HCT116 (cell line): ENCODE data around the gene RPL13A. TPM values are rescaled to one million over a fixed set of nuclear protein-coding genes. Genes with fewer than 3 reads are reported as not detected.

Source experiments
- ATAC-seq: fragments of 200-7000 bp; cut with Tn5 transposase; 2 replicates; pipeline ENCODE4 v1.9.1; 2020; ENCODE audit warnings: mild to moderate bottlenecking, moderate library complexity
- BruUV-seq: library from RNA; stranded (reverse); fragments of 400-500 nt; replicated peaks from 2 replicates; lab custom pipeline; 2021; lab: Mats Ljungman, UMichigan
- CTCF ChIA-PET: fragments of 300-600 bp; sonication (Branson Sonifier 250); formaldehyde crosslinking; loops from one replicate; lab custom pipeline; 2021; ENCODE audit warnings: antibody characterized with exemption; lab: Charles Lee
- POLR2A ChIA-PET: fragments of 300-600, 350-600 bp; sonication (Branson Sonifier 250); formaldehyde crosslinking; loops from one replicate; lab custom pipeline; 2021; ENCODE audit warnings: antibody characterized with exemption; lab: Charles Lee
- RAD21 ChIA-PET, 2 experiments: fragments of 300-600 bp; sonication (Branson Sonifier 250); formaldehyde crosslinking; loops; one replicate each; lab custom pipeline; 2023; ENCODE audit warnings: low total read pairs in 2 of 2; ENCODE audit not compliant: uncharacterized antibody in 2 of 2, unreplicated experiment in 2 of 2, low non-redundant PET in 1 of 2; lab: Charles Lee
- DNase-seq: peaks from one replicate; pipeline ENCODE4 v3.0.0-alpha.2; 2010; ENCODE audit warnings: low read depth, low spot score
- H2AFZ ChIP-seq: fragments of 200-600 bp; shearing (Covaris generic), sonication (generic); 2 replicates; pipeline ENCODE4 v1.6.1; 2017; ENCODE audit warnings: low read depth, mixed run types, mixed read lengths, antibody characterized with exemption, low read length; ENCODE audit not compliant: poor library complexity, severe bottlenecking
- H3K27ac ChIP-seq: 2 replicates; pipeline ENCODE4 v1.5.1; 2012; ENCODE audit warnings: low read depth, low read length
- H3K27me3 ChIP-seq: fragments of 200-600 bp; sonication (generic); 2 replicates; pipeline ENCODE4 v1.6.1; 2016; ENCODE audit warnings: mixed run types, low read length, mixed read lengths; ENCODE audit not compliant: insufficient read depth
- H3K36me3 ChIP-seq, 2 experiments: fragments of 200-500 bp in 1 of 2; fragments of 200-600 bp in 1 of 2; sonication (Bioruptor generic) in 1 of 2; sonication (generic) in 1 of 2; 2 replicates each; pipeline versions ENCODE4 v1.5.1 to v1.6.1; 2014 to 2016; ENCODE audit warnings: low read length in 2 of 2, inconsistent platforms in 1 of 2, mixed read lengths in 1 of 2, mixed run types in 1 of 2; ENCODE audit not compliant: insufficient read depth in 2 of 2, control insufficient read depth in 1 of 2
- H3K4me1 ChIP-seq, 2 experiments: fragments of 200-600 bp in 1 of 2; sonication (generic) in 1 of 2; 2 replicates each; pipeline versions ENCODE4 v1.5.1 to v1.6.1; 2012 to 2017; ENCODE audit warnings: low read length in 2 of 2, inconsistent platforms in 1 of 2, mild to moderate bottlenecking in 1 of 2, mixed read lengths in 1 of 2, mixed run types in 1 of 2, moderate library complexity in 1 of 2; ENCODE audit not compliant: insufficient read depth in 2 of 2, control insufficient read depth in 1 of 2
- H3K4me2 ChIP-seq: fragments of 200-600 bp; sonication (generic); 2 replicates; pipeline ENCODE4 v1.6.1; 2017; ENCODE audit warnings: mixed run types, low read length, mixed read lengths
- H3K4me3 ChIP-seq, 2 experiments: fragments of 200-600 bp in 1 of 2; sonication (generic) in 1 of 2; replicated peaks in 1 of 2; 2 replicates each; pipeline ENCODE4 v1.5.1; 2011 to 2016; ENCODE audit warnings: low read length in 2 of 2, control low read depth in 1 of 2, low read depth in 1 of 2, mild to moderate bottlenecking in 1 of 2, mixed read lengths in 1 of 2, mixed run types in 1 of 2
- H3K79me2 ChIP-seq: fragments of 200-600 bp; sonication (generic); 2 replicates; pipeline ENCODE4 v1.6.1; 2017; ENCODE audit warnings: mild to moderate bottlenecking, mixed run types, low read length, moderate library complexity, mixed read lengths; ENCODE audit not compliant: insufficient read depth
- H3K9ac ChIP-seq: fragments of 200-600 bp; sonication (generic); 2 replicates; pipeline ENCODE4 v1.6.1; 2016; ENCODE audit warnings: low read length, mixed read lengths
- H3K9me2 ChIP-seq: fragments of 200-600 bp; sonication (generic), shearing (Covaris generic); 2 replicates; pipeline ENCODE4 v1.6.1; 2017; ENCODE audit warnings: mixed run types, mild to moderate bottlenecking, moderate library complexity; ENCODE audit not compliant: insufficient read depth
- H3K9me3 ChIP-seq, 2 experiments: fragments of 200-500 bp in 1 of 2; fragments of 200-600 bp in 1 of 2; sonication (Bioruptor generic) in 1 of 2; sonication (generic) in 1 of 2; 2 replicates each; pipeline ENCODE4 v1.6.1; 2014 to 2017; ENCODE audit warnings: low read length in 2 of 2, mixed read lengths in 2 of 2, inconsistent platforms in 1 of 2, low read depth in 1 of 2, mild to moderate bottlenecking in 1 of 2, mixed run types in 1 of 2, moderate library complexity in 1 of 2; ENCODE audit not compliant: control insufficient read depth in 1 of 2, insufficient read depth in 1 of 2
- H4K20me1 ChIP-seq: fragments of 200-600 bp; sonication (generic), shearing (Covaris generic); 2 replicates; pipeline ENCODE4 v1.6.1; 2017; ENCODE audit warnings: mixed run types, mild to moderate bottlenecking, moderate library complexity; ENCODE audit not compliant: insufficient read depth
- CTCF ChIP-seq, 3 experiments: fragments of 200-600 bp in 1 of 3; sonication (generic) in 1 of 3; IDR thresholded peaks in 2 of 3; conservative IDR thresholded peaks in 1 of 3; 2 replicates each; pipeline ENCODE4 v1.5.1; 2012 to 2017; ENCODE audit warnings: low read depth in 2 of 3, low read length in 2 of 3, antibody characterized with exemption in 1 of 3, borderline replicate concordance in 1 of 3, control low read depth in 1 of 3, mild to moderate bottlenecking in 1 of 3, mixed read lengths in 1 of 3, mixed run types in 1 of 3, moderate library complexity in 1 of 3; ENCODE audit not compliant: insufficient read depth in 1 of 3
- POLR2AphosphoS5 ChIP-seq: IDR thresholded peaks from 2 replicates; pipeline ENCODE4 v1.6.1; 2011; ENCODE audit warnings: mild to moderate bottlenecking, low read depth, low read length, moderate library complexity
- RAD21 ChIP-seq: IDR thresholded peaks from 2 replicates; pipeline ENCODE4 v1.6.1; 2012; ENCODE audit warnings: low read depth, mild to moderate bottlenecking
- SIN3A ChIP-seq: IDR thresholded peaks from 2 replicates; pipeline ENCODE4 v1.6.1; 2012; ENCODE audit warnings: low read depth
- intact Hi-C: fragments of 100-400 bp; cut with micrococcal nuclease; formaldehyde crosslinking; loops from 2 replicates; pipeline ENCODE4 v1.10.0; 2022
- total RNA-seq: library from RNA; stranded (reverse); gene quantifications from one replicate; pipeline ENCODE4 v1.2.1, GENCODE V29; 2021; ENCODE audit not compliant: unreplicated experiment

Gene RPL13A
- total RNA-seq, 1 experiment from 2014 or later: 3,719 TPM

GRCh38 chr19:49488863-49489537 is 1.6 kb downstream of the RPL13A start (continued):
- TF ChIP-seq RAD21: no peak

GRCh38 chr19:49489601-49490167 is 2.3 kb downstream of the RPL13A start:
- Histone ChIP-seq H3K27ac (peak overlapping the region; percentile 86), H3K9me2 (no peaks in the 10 kb centered on the region), H3K4me2 (peak overlapping the region; percentile 85), H3K4me1 (peaks cover 10 to 59% of the 10 kb centered on the region in 2 experiments; a peak in 3 of 4 replicates)
- CTCF ChIA-PET: interaction anchor here (1.2 kb wide), 1 partner anchor 14 kb away, joined by 5 read pairs; no protein-coding TSS in a partner anchor
- no peak for DNase-seq
- intact Hi-C loops: no loop called here
- BruUV-seq: no TSS peak
- TF ChIP-seq CTCF (IDR thresholded peaks at IDR 0.05 in 2 of 3, conservative IDR thresholded peaks at IDR 0.05 in 1 of 3; ENCODE audit: borderline replicate concordance in 1 of 3, insufficient read depth in 1 of 3, low read depth in 2 of 3, low read length in 2 of 3): 0 out of 6 replicates have a peak, but pooled peaks of 1 of the 3 experiments have one; percentile 7
- TF ChIP-seq SIN3A: no peak
- TF ChIP-seq POLR2AphosphoS5: no peak; the same call in 1 of the 2 replicates
- TF ChIP-seq, all 23 proteins: peak for 1
- Histone ChIP-seq H3K9me3 (no peaks in the 10 kb centered on the region), H2AFZ (no peak overlapping the region), H3K79me2 (peaks cover 43% of the 10 kb centered on the region), H3K9ac (peak overlapping the region; percentile 100), H4K20me1 (peaks cover 19% of the 10 kb centered on the region; the same call in 1 of the 2 replicates), H3K36me3 (peaks cover 21 to 47% of the 10 kb centered on the region in 2 experiments), H3K4me3 (peak overlapping the region; percentile 99 to 100), H3K27me3 (no peaks in the 10 kb centered on the region)
- ChIA-PET RAD21 (no interaction called here), POLR2A (interaction anchor here (1.7 to 2.1 kb wide), 3 partner anchors 13 to 38 kb away, joined by 4 to 8 read pairs (median 5); partner anchors contain the start of genes ALDH16A1 and PIH1D1)
- no peak for ATAC-seq
